Jurkat, Clone E6-1 (cell line): Measurements from ENCODE around the gene BCL2L1.
"Not testable (repeated sequence)": the region's sequence is repeated elsewhere in the genome, so short reads cannot be mapped to it uniquely, and the experiment has no call there.

Experiments used
- DNase-seq: peaks from one replicate; pipeline ENCODE4 v3.0.0-alpha.2; 2011; ENCODE audit warnings: low read depth, low spot score
- H3K4me3 ChIP-seq: 2 replicates; pipeline ENCODE4 v1.5.1; 2011; ENCODE audit warnings: mild to moderate bottlenecking, low read length, control low read depth, moderate library complexity

Gene BCL2L1

DNA sequence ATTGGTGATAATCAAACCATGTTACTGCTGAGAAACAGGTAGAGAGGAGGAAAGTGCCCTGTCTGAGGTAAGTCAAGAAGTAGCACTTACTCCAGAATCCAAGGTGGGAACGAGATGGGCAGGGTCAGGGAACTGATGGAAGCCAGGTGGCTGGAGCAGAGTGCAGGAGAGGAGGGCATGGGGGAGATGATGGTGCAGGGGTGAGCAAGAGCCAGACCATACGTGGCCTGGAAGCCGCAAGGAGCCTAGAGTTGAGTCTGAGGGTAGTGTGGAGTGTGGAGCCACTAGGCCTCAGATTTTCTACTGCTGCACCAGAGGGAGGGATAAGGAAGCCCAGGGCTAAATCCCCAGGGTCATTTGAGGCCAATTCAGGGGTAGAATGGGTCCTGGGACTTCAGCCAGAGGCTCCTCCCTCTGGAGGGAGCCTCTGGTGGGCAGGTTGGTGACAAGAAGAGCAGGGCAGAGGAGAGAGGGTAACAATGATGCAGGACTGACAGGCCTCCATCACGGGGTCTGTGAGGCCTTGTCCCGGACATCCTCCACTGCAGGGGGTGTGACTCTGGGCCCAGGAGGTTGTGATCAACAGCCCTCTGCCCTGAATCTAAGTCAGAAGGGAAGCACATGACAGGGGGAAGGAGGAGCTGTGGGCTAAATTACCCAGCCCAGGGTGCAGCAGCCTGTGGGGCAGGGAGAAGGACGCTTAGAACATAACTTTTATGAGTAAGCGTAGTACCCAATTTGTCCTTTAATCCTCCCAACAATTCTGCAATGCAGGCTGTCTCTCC lies 56.2 kb downstream of the BCL2L1 start:
- DNase-seq: no peak
- no peak overlapping the region for H3K4me3 ChIP-seq

DNA sequence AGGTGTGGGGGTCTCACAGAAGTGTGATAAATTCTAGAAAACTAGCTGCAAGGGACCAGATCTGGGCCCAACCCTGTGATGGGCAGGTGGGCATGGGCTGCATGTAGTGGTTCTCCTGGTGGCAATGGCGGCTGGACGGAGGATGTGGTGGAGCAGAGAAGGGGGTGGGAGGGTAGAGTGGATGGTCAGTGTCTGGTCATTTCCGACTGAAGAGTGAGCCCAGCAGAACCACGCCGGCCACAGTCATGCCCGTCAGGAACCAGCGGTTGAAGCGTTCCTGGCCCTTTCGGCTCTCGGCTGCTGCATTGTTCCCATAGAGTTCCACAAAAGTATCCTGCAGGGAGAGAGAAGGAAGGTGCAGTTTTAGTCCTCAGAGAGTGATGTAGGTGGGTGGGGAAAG lies 56.9 kb downstream of the BCL2L1 start:
- no peak for DNase-seq
- H3K4me3 ChIP-seq: no peak overlapping the region

DNA sequence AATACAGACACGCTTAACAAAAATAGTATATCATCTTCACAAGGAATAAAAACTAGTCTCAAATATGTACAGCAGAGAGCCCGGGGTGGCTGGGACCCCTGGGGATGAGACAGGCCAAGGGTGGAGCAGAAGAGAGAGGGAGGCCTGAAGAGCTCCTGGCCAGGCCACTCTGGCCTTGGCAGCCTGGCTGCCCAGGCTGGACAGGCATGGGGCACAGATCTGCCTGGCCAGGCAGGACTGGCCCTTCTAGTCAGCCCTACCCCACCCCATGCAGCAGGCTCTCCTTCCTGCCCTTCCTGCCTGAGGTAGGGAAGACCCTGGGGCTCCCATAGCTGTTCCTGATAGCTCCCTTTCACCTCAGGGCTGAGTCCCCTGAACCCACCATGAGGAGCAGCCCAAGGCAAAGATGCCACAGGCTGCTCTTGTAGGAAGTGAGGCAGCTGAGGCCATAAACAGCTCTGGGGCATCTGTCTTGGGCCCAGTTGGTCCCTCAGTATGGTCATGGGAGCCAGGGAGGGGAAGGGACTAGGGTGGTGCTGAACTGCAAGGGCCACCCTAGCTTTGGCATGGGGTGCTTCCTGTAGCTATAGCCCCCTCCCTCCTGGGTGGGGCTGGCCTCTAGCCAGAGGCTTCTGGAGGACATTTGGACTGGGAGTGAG lies 57.8 kb downstream of the BCL2L1 start:
- DNase-seq: no peak
- H3K4me3 ChIP-seq: no peak overlapping the region

GRCh38 chr20:31663838-31664695 lies 58.6 kb downstream of the BCL2L1 start:
- no peak overlapping the region for H3K4me3 ChIP-seq
- DNase-seq: no peak

DNA sequence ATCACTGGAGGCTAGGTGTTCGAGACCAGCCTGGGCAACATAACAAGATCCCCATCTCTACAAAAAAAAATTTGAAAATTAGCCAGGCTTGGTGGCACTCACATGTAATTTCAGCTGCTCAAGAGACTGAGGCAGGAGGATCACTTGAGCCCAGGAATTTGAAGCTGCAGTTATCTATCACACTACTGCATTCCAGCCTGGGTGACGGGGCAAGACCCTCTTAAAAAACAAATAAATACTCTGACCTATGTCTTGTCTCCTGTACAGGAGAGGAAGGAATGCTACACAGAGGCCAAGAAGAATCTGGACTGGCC lies 59.2 kb downstream of the BCL2L1 start:
- H3K4me3 ChIP-seq: no peak overlapping the region
- no peak for DNase-seq

GRCh38 chr20:31662372-31662854 lies 60.3 kb downstream of the BCL2L1 start:
- DNase-seq: no peak
- H3K4me3 ChIP-seq: no peak overlapping the region

- no peak for DNase-seq
- H3K4me3 ChIP-seq: peak overlapping the region; percentile 33
Observed at GRCh38 chr20:31661625-31662371, 60.9 kb downstream of the BCL2L1 start.

DNA sequence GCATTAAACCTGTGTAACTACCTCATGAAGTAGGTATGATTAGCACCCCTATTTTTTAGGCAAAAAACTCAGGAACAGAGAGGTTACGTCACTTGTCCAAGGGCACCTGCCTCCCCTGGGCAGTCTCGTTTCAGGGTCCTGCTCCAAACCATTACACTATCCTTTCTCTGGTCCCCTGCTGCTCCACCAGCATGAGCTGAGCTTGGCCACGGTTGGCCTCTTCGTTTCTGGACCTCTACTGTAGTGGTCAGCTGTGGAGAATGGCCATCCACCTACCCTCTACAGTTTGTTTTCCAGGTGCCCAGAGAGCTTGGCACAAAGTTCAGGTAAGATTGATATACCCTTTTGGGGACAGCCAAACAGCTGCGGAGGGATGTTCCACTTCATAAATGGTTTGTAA lies 68.1 kb downstream of the BCL2L1 start:
- no peak overlapping the region for H3K4me3 ChIP-seq
- DNase-seq: no peak

- DNase-seq: no peak
Observed at GRCh38 chr20:31653561-31653960, 69.1 kb downstream of the BCL2L1 start.

GRCh38 chr20:31652917-31653396 lies 69.7 kb downstream of the BCL2L1 start:
- no peak for DNase-seq
- no peak overlapping the region for H3K4me3 ChIP-seq

More at GRCh38 chr20:31653561-31653960, 69.1 kb downstream of the BCL2L1 start:
- no peak overlapping the region for H3K4me3 ChIP-seq

DNA sequence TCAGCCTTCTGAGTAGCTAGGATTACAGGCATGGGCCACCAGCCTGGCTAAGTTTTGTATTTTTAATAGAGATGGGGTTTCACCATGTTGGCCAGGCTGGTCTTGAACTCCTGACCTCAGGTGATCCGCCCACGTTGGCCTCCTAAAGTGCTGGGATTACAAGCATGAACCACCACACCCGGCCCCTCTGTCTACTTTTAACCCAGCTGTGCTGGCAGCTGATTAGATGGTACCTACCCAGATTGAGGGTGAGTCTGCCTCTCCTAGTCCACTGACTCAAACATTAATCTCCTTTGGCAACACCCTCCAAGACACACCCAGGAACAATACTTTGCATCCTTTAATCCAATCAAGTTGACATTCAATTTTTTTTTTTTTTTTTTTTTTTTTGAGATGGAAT lies 74.6 kb downstream of the BCL2L1 start:
- H3K4me3 ChIP-seq, DNase-seq: not testable (repeated sequence)

DNA sequence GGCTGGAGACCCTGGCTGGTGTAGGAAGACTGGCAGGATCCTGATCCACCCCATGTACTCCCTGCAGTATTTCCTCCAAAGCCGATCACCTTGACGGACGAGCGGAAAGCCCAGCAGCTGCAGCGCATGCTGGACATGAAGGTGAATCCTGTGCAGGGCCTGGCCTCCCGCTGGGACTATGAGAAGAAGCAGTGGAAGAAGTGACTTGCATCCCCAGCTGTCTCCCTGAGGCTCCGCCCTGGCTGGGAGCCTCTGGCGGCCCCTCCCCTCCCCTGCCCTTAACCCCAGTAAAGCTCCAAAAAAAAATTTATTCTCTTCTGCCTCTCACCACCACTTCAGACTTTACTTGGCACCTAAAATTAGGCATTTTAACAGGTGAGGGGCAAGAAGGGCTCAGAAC lies 78.0 kb downstream of the BCL2L1 start:
- H3K4me3 ChIP-seq: no peak overlapping the region

DNA sequence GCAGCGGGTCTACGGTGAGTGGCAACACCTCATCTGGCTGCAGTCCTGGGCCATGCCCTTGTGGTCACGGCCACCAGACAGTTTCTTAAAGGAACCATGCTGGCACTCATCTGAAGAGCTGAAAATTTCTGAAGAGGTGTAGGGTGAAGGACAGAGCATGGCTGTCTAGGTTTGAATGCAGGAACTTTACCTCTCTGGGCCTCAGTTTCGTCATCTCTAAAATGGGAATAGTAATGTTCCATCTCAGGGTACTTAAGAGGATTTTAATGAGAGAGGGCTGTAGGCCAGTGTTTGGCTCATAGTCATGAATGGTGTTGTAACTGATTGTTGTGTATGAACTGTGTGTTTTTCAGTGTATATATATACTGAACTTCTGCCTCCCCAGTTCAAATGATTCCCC lies 79.1 kb downstream of the BCL2L1 start:
- DNase-seq: no peak
- H3K4me3 ChIP-seq: no peak overlapping the region

More for the DNA sequence above, 78.0 kb downstream of the BCL2L1 start:
- no peak for DNase-seq

DNA sequence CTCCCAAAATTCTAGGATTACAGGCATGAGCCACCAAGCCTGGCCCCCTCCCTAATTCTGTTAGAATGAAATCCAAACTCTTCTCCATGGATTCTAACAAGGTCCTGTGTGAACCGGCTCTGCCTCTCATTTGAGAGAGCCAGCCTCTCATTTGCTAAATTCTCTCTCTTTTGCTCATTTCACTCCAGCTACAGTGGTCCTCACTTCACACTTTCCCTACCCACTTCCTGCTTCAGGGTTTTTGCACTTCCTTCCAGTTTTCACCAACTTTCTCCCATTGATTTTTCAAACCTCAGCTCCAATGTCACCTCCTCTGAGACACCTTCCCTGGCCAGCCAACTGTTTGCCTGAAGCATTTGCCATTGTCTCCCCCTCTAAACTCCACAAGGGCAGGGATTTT lies 79.8 kb downstream of the BCL2L1 start:
- no peak overlapping the region for H3K4me3 ChIP-seq
- peak; percentile 64 for DNase-seq

GRCh38 chr20:31641391-31641790 lies 81.3 kb downstream of the BCL2L1 start:
- peak; percentile 30 for DNase-seq
- no peak overlapping the region for H3K4me3 ChIP-seq

DNA sequence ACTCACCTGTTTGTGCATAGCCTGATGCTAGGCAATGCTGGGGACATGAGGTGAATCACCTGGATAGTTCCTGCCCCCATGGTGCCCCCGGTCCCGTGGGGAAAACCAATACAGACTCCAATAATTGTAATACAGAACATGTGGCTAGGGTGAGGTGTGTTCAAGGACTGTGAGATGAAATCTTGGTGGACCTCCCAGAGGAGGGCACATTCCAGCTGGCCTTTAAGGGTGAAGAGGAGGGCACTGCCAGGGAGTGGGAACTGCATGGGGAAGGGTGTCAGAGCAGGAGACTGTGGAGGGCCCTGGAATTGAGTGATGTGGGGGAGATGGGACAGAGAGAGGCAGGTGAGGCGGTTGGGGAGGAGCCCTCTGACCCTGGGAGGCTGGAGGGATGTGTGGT lies 82.4 kb downstream of the BCL2L1 start:
- no peak overlapping the region for H3K4me3 ChIP-seq

DNA sequence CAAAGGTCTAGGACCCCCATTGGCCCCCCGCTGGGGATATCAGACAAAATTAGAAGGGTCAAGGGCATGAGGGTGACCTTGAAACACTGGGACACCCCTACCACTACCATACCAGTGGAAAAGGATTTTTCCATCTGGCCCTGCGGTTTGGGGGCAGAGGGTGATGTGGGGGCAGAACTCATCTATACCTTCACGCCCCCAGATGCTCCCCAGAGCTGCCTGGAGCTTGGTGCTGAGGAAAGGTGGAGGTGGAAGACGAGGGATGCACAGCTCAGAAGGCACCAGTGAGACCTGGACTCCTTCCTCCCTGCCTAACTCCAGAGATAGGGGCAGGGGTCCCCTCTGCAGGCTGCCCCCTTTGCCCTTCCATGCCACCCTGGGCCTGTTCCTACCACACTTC lies 83.9 kb downstream of the BCL2L1 start:
- DNase-seq: no peak
- no peak overlapping the region for H3K4me3 ChIP-seq

More for the DNA sequence above, 82.4 kb downstream of the BCL2L1 start:
- DNase-seq: no peak

DNA sequence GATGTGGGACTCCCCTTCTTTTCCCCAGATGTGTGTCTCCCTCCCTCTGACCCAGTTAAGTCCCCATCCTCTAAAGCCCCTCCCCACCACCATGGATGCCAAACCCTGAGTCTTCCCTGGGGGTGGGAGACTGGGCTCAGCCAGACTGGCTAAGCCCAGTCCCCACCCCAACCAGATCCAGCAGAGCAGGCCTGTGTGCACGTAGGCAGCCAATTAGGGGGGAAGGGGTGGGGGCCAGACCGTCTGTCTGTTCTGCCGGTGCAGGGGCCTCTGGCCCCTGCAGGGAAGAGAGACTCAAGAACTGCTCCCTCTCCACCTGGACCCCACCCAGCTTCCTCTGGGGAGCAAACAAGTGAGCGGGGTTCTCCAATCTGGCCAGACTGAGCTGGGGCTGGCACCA lies 84.4 kb downstream of the BCL2L1 start:
- DNase-seq: no peak
- no peak overlapping the region for H3K4me3 ChIP-seq

- no peak within 1 kb of the TSS for H3K4me3 ChIP-seq
- no peak for DNase-seq
Observed at GRCh38 chr20:31637660-31638059, 85.0 kb downstream of the BCL2L1 start, which contains the start of gene COX4I2. Gene COX4I2, plus strand, starts transcription at chr20:31637912. Its CDS starts 1,106 bp downstream, at chr20:31639018.
